22Rv1 (cell line): ENCODE results near the gene STAT5B.

Experiments used
- ZFX ChIP-seq: fragments of 450-650 bp; IDR thresholded peaks from 2 replicates; pipeline ENCODE4 v1.6.1; 2017; ENCODE audit warnings: antibody characterized with exemption, borderline replicate concordance
- TF ChIP-seq, protein P1 (sequence below): fragments of 450-650 bp; IDR thresholded peaks from 2 replicates; pipeline ENCODE4 v1.5.1; 2017; ENCODE audit warnings: mild to moderate bottlenecking

- no peak for TF ChIP-seq ZFX
- TF ChIP-seq, protein P1, sequence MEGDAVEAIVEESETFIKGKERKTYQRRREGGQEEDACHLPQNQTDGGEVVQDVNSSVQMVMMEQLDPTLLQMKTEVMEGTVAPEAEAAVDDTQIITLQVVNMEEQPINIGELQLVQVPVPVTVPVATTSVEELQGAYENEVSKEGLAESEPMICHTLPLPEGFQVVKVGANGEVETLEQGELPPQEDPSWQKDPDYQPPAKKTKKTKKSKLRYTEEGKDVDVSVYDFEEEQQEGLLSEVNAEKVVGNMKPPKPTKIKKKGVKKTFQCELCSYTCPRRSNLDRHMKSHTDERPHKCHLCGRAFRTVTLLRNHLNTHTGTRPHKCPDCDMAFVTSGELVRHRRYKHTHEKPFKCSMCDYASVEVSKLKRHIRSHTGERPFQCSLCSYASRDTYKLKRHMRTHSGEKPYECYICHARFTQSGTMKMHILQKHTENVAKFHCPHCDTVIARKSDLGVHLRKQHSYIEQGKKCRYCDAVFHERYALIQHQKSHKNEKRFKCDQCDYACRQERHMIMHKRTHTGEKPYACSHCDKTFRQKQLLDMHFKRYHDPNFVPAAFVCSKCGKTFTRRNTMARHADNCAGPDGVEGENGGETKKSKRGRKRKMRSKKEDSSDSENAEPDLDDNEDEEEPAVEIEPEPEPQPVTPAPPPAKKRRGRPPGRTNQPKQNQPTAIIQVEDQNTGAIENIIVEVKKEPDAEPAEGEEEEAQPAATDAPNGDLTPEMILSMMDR: no peak
Observed at GRCh38 chr17:42240201-42240600, 36.0 kb downstream of the STAT5B start.
